Measurements from ENCODE around the gene GAS7. TPM values are rescaled to one million over a fixed set of nuclear protein-coding genes. Genes with fewer than 3 reads are reported as not detected.

The GAS7 gene
- total RNA-seq, 1 experiment from 2014 or later: 0.76 TPM

GRCh38 chr17:9895923-9896322 lies 302.5 kb downstream of the GAS7 start:
- DNase-seq (ENCODE audit: low read depth): no peak

GRCh38 chr17:9894231-9894630 lies 304.2 kb downstream of the GAS7 start:
- no peak for DNase-seq (ENCODE audit: low read depth)

GRCh38 chr17:9893411-9894012 lies 304.9 kb downstream of the GAS7 start:
- peak; percentile 66 for DNase-seq (ENCODE audit: low read depth)

GRCh38 chr17:9890124-9890523 lies 308.3 kb downstream of the GAS7 start:
- peak; percentile 33 for DNase-seq (ENCODE audit: low read depth)

GRCh38 chr17:9887508-9887907 lies 310.9 kb downstream of the GAS7 start:
- DNase-seq (ENCODE audit: low read depth): no peak

- DNase-seq (ENCODE audit: low read depth): no peak
Measured at GRCh38 chr17:9886141-9886930, 312.1 kb downstream of the GAS7 start.

GRCh38 chr17:9883451-9883850 lies 315.0 kb downstream of the GAS7 start:
- DNase-seq (ENCODE audit: low read depth): no peak

- peak; percentile 77 for DNase-seq (ENCODE audit: low read depth)
Measured at GRCh38 chr17:9880582-9880999, 317.8 kb downstream of the GAS7 start.

GRCh38 chr17:9878786-9879525 lies 319.4 kb downstream of the GAS7 start:
- peak; percentile 66 for DNase-seq (ENCODE audit: low read depth)

- DNase-seq (ENCODE audit: low read depth): no peak
Measured at GRCh38 chr17:9878356-9878755, 320.1 kb downstream of the GAS7 start.

GRCh38 chr17:9875441-9875840 lies 323.0 kb downstream of the GAS7 start:
- DNase-seq (ENCODE audit: low read depth): peak; percentile 69

GRCh38 chr17:9874722-9875121 lies 323.7 kb downstream of the GAS7 start:
- DNase-seq (ENCODE audit: low read depth): no peak

GRCh38 chr17:9872852-9873251 lies 325.6 kb downstream of the GAS7 start:
- DNase-seq (ENCODE audit: low read depth): no peak

GRCh38 chr17:9868552-9868951 lies 329.9 kb downstream of the GAS7 start:
- no peak for DNase-seq (ENCODE audit: low read depth)

- DNase-seq (ENCODE audit: low read depth): no peak
Measured at GRCh38 chr17:9865586-9865985, 332.8 kb downstream of the GAS7 start.

GRCh38 chr17:9862949-9863348 lies 335.5 kb downstream of the GAS7 start:
- no peak for DNase-seq (ENCODE audit: low read depth)

- DNase-seq (ENCODE audit: low read depth): peak; percentile 25
Measured at GRCh38 chr17:9862220-9862619, 336.2 kb downstream of the GAS7 start.

GRCh38 chr17:9860851-9861250 lies 337.6 kb downstream of the GAS7 start:
- DNase-seq (ENCODE audit: low read depth): peak; percentile 24
